Activated CD4-positive, alpha-beta T cell treated with anti-CD3 and anti-CD28 coated beads, Interleukin-2, amount 50 U/mL, for 1 hour (primary cell): Measurements from ENCODE around the gene PLXNA2.

Source experiments
- DNase-seq: peaks from one replicate; pipeline ENCODE4 v3.0.0-alpha.2; 2020

Gene PLXNA2

DNA sequence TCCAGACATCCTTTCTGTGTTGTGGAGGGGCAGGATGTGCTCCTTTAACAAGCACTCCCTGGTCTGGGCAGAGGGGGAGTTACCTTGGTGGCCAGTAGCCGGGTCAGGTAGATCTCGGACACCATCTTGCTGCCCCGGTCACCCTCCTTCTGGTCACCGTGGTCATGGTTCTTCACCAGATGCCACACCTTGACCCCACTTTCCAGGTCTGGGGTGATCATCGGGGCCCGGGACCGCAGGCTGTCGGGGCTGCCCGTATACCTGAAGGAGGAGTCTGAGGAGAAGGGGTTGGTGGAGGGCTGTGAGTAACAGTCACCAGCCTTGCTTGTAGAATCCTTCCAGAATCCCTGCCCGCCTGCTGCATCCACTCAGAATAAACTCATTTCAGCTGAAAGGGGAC, 210.9 kb downstream of the PLXNA2 start:
- no peak for DNase-seq

DNA sequence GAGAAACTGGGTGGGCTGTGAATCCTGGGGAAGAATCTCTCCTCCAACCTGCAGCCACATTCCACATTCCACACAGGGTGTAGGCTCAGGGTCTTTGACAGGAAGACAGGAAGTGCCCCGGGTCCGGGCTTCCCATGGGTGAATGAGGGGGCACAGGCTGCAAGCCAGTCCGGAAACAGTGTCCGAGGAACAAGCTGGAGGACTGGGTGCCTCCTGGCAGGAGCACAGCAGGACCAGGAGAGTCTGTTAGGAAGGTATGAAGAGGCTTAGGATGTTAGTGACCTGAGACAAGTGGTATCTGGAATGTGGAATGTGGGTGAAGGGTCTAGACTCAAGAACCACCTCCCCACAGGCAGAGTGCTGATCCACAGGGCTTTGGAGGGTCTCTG, 212.3 kb downstream of the PLXNA2 start:
- DNase-seq = no peak

DNA sequence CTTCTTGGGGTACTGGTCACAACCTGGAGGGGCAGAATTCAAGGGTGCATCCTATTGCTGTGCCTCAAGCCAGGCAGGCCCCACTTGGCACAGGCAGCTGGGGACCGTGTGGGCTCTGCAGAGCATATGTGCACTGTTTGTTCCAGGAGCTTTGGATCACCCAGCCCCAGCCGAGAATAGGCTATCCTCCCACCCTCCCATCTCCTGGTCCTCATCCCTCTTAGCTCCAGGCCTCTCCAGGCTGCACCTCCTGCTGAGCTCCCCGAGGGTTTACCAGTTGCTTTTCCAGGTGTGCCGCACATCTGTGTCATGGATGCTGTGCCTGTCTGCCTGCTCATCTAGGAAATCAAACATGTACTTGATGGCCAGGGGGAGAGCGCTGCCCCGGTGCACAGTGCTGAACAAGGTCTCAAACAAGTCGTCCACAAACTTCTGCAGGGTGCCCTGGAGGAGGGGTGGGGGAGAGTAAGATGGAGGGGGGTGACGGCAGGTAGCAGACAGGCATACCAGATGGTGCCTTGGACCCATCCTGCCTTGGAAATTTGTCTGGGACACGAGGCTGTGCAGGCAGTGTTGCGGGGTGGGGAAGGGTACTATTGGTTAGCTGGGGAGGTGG, 212.8 kb downstream of the PLXNA2 start:
- DNase-seq = no peak

DNA sequence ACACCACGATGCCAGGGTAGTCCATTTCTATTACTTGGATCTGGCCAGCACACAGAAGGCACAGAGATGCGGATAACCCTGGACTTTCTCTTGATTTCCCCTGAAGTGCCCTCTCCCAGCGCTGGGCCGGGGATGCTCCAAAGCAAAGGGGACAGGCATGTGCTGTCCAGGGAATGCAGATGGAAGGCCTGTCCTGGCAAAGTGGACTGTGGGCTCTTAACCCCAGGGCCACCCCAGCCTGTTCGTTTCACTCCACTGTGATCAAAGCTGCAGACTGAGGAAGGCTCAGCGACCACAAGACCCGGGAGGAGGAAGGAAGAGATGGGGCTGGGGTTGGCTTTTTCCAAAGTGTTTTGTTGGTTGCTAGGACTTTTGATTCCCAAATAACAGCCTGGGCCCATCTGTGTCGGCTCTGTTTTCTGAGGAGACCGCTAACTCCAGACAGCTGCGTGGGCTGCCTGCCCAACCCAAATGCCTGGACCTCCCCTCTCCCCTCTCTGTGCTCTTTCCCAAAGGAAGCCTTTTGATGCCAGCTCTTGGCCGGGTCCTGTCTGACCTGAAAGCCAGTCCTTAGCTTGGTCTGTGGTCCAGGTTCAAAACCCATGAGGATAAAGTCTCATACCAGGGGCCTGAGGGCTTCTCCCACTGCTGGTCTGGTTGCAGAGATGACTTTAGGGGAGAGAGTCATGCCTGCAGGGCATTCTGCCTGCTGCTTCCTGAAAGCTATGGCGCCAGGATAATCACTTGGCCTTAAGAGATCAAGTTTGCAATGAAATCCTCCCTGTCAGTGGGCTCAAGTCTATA, 213.7 kb downstream of the PLXNA2 start:
- no peak for DNase-seq

- no peak for DNase-seq
Measured at GRCh38 chr1:208029381-208030287, 214.6 kb downstream of the PLXNA2 start.

GRCh38 chr1:208028526-208028925, 215.7 kb downstream of the PLXNA2 start:
- DNase-seq = no peak

DNA sequence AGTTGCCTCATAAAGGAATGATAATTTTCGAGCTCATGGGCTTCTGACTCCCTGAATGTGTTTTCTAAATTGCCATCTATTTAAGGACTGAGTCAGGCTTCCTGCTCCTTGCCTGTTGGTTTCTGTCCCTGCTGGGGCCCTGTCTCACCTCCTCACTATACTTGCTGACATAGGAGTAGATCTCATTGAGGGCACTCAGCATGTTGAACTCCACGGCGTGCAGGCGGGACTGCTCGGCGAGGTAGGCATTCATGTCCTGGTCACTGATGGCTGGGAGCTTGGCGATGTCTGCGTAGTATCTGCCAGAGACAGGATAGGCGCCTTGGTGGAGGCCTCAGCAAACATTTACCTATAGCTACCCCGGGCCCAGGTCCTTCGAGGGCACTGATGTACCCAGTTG, 216.3 kb downstream of the PLXNA2 start:
- DNase-seq = no peak

- no peak for DNase-seq
Measured at GRCh38 chr1:208026880-208027438, 217.2 kb downstream of the PLXNA2 start.

DNA sequence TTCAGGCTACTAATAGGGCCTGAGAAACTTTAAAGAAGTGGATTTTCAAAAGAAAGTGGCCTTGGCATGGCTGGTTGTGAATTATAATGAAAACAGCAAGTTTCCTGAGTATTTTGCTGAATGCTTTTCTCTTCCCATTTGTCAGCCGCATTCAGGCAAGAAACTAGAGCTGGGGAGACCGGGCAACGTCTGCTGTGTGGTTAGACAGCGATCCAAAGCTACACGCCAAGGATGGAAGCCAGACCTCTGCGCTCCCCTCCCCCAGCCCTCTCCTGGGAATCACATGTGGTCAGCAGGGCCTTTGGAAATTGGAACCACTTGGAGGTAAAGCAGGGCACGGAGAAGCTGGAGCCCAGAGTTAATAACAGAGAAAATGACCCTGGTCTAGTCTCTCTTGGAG, 219.2 kb downstream of the PLXNA2 start:
- DNase-seq = no peak

DNA sequence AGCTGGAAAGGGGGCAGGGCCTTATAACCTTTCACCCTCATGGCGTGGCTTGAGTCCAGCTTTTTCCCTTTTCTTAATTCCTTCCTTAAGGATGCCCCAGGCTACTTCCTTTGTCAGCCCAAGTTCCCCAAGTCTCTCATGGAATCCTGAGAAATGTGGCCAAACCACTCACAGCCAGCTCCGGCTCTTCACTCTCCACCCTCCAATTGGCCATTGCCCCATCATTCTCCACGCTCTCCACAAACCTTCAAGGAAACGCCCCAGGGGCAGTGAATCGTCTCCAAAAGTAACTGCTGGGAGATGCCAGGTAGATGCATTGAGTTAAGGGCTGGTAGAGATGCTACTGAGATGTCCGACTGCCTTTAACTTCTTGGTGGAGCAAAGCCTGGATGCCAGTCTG, 219.8 kb downstream of the PLXNA2 start:
- no peak for DNase-seq

DNA sequence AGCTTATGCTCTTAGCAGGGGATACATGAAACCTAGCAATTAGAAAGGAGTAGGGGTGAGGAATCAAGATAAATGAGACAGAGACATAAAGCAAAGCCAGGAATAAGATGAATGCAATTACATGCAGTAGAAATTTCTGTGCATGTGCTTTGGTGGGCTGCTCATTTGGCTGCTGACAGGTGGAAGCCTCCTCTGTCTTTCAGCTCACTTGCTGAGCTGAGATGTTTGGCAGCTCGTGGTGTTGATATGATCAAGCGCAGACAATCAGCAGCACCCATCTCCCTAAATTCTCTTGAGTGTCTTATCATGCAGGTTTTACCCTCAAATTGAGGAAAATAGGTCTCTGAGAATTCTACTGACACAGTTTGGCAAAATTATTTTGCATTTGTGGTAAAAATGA, 224.9 kb downstream of the PLXNA2 start:
- no peak for DNase-seq

GRCh38 chr1:208015255-208015654, 228.9 kb downstream of the PLXNA2 start:
- DNase-seq = no peak

DNA sequence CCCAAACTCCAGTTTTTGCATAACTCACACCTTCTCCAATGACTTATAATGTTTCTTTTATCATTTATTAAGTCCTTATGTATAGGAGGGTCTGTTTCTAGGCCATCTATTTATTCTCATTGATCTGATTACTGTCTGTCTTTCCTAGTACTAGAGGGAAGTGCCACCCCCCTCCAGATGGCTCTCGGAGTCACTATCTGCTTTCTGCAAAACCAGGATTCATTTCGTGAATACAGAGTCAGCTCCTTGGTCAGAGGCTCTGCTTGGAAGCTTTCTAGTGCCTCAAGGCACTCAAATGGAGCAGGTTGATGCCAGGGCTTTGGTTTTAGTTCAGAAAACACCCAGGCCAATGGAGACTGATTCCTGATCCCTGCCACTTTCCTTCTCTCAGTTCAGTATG, 231.0 kb downstream of the PLXNA2 start:
- DNase-seq = no peak

DNA sequence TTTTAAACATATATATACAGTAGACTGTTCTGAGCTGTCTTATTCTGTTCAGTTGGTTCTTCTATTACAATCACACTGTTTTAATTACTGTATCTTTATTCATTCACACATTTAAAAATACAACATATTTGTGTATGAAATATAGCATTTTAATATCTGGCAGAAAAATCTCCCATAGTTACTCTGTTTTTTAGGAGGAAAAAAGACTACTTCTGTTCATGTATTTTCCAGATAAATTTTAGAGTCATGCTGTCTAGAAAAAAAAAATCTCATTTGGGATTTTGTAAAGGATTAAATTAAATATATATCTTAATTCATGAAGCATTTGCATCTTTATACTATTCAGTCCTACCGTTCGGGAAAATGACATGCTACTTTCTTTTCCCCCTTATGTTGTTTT, 231.5 kb downstream of the PLXNA2 start:
- DNase-seq = no peak

DNA sequence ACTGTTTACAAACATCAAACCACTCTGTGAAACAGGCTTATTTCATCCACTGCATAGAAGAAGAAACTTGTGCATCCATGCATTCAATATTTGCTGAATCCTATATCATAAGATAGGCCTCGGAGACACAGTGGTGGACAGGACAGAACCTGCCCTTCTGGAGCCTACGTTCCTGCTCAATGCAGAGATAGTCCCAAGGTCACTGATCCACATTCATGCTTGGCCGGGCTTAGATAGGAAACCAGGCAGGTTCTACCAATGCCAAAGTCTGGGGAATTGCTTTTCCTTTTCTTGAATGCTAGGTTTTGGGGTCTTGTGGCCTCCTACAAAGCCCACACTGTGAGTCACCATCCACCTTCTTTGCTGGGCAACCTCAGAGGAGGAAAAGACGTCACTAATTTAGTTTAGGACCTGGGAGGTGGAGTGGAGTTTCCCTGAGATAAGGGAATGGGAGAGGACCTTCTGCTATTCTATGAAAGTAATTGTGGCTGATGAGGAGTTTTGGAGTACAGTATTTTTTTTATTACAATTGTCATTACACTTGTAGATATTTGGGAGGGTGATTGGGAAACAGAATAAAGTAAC, 233.6 kb downstream of the PLXNA2 start:
- DNase-seq = no peak

GRCh38 chr1:208009706-208010444, 234.3 kb downstream of the PLXNA2 start:
- no peak for DNase-seq

DNA sequence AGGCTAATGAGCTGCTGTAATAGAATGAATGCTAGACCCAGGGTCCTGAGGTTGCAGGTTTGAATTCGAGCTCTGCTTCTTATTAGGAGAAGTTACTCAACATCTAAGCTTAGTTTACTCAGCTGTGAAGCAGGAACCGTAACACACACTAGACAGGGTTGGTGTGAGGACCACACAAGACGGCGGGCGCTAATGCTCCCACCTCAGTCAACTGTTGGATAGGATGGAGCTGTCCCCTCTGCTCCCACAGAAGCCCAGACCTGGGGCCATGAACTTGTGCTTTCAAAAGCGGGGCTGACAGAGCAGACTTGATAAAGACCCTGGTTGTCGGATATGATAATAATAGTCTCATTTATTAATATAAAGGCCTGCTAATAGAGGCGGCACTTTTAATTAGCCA, 234.9 kb downstream of the PLXNA2 start:
- DNase-seq = no peak

DNA sequence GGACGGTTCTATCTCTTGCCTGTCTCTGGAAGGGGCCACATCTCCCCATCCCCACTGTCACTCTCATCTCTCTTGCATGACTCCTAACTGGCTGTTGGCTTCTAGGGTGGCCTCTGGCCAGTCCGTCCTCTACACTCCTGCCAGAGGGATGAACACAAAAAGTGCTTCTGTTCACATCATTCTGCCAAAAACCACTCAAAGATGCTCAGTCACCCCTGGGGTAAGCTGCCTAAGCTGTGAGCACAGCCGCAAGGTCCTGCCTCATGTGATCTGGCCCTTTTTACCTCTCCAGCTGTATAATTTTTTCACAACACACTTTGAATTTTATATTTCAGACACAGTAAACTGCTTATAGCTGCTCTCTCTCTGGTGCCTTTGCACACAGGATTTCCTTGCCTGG, 235.7 kb downstream of the PLXNA2 start:
- DNase-seq = no peak

GRCh38 chr1:208007938-208008342, 236.2 kb downstream of the PLXNA2 start:
- DNase-seq = no peak

DNA sequence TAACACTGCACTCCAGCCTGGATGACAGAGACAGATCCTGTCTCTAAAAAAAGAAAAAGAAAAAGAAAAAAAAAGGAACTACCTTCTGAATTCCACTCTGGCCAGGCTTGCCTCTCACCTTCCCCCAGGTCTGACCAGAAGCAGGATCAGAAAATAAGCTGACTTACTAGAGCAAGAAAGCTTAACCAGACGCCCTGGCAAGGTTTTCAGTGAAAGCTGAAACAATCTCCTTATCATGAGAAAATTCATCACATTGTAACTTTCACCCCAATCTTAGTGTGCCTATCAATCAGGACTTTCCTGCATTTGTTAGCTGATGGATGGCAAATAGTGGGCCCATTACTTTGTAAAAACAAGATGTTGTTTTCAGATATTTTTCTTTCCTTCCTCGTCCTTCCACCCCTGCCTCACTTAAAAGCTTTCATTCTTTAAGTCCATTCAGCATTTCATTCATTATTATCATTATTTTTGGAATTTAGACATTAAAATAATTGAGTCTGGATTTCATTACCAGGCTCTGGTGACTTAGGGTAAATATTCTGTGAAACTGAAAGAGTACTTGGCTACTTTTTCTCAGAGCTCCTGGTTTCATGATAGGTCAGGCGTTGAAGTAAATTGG, 236.8 kb downstream of the PLXNA2 start:
- no peak for DNase-seq

DNA sequence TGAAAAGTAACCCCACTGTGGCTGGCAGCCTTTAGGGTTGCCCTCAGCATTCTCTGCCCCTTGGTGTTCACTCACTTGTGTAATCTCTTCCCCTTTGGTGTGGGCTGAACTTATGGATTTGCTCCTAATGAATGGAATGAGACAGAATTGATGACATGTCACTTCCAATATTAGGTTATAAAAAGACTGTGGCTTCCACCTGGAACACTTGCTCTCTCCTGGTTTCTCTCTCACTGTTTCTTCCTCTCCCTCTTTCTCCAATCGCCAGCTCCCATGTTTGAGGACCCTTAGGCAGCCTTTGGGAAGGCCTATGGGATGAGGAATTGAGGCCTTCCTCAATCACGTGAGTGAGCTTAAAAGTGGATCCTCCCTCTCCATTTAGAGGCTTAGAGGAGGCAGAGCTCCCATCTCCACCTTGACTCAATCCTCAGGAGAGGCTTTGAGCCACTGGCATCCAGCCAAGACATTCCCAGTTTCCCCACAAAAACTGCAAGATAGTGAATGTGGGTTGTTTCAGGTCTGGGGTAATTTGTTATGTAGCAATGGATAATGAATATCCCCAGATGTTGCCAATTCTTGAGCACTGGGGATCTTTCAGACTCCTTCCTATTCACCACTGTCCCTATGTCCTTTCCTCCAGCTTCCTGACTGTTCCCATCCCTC, 237.8 kb downstream of the PLXNA2 start:
- no peak for DNase-seq
